Measurements from ENCODE around the gene PDSS2.
"Not testable (repeated sequence)": the region's sequence is repeated elsewhere in the genome, so short reads cannot be mapped to it uniquely, and the experiment has no call there.

The PDSS2 gene

DNA sequence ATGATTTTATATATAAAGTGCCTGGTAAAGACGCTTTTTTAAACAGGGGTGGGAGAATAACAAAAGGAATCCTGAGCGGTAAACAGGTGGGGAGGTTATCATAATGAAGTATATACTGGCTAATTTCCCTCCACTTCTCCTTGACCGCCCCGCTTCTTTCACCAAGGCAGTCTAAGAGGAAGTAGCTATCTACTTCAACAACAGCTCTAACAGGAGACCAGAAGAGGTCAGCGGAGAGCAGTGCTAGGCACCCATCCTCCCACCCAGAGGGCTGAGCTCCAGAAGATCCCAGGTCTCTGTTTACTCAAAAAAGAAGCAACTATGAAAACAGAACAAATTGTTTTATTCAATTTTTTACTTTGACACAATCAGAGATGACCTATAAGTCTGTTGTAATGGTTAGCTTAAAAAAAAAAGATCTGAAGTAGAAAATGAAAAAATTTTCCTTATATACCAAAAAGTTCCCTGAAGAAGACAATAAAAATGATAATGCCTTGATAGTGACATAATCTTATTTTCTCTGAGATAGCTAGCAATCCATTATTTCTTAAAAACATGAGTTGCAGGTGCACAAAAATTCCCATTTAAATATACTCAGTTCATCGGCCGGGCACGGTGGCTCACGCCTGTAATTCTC lies 141.1 kb downstream of the PDSS2 start:
- TF ChIP-seq, protein P1, sequence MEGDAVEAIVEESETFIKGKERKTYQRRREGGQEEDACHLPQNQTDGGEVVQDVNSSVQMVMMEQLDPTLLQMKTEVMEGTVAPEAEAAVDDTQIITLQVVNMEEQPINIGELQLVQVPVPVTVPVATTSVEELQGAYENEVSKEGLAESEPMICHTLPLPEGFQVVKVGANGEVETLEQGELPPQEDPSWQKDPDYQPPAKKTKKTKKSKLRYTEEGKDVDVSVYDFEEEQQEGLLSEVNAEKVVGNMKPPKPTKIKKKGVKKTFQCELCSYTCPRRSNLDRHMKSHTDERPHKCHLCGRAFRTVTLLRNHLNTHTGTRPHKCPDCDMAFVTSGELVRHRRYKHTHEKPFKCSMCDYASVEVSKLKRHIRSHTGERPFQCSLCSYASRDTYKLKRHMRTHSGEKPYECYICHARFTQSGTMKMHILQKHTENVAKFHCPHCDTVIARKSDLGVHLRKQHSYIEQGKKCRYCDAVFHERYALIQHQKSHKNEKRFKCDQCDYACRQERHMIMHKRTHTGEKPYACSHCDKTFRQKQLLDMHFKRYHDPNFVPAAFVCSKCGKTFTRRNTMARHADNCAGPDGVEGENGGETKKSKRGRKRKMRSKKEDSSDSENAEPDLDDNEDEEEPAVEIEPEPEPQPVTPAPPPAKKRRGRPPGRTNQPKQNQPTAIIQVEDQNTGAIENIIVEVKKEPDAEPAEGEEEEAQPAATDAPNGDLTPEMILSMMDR (conservative IDR thresholded peaks at IDR 0.05), result peak; percentile 85
- peak overlapping the region; percentile 38; the same call in 1 of the 2 replicates for H3K27ac ChIP-seq

DNA sequence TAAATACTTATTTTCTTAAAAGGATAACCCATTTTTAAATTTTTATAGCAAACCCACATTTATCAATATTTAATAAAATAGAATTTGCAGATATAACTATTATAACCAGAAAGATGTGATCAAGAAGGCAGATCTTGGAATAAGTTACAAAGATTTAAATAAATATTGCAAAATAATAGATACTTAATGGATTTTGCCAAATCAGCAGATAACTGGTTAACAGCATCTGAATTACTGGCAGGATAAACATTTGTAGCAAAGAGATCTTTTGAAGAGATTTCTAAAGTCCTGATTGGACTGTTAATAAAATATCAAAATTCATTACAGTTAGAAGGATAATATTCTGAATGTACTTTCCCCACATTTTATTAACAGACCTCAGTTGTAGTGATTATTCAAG lies 144.2 kb downstream of the PDSS2 start:
- peak overlapping the region; percentile 74 for H3K27ac ChIP-seq
- TF ChIP-seq, protein P1 (conservative IDR thresholded peaks at IDR 0.05), result no peak

DNA sequence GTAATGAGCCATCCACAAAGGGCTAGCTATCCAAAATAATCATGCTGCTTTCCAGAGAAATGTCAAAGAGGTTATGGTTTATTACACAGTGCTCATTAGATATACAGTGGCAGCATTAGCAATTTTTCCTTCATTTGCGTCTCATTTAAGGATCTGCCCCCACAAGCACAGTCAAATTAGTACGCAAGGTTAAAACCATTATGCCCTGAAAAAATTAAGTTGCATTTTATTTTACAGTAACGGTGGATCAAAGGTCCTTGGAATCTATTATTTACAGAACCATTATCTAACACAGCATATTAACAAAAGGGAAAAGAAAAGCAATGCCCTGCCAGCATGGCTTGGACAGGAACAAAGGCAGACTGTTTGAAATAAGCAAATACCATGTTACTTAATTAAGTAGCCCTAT lies 144.8 kb downstream of the PDSS2 start:
- TF ChIP-seq, protein P1 (conservative IDR thresholded peaks at IDR 0.05), result no peak
- peak overlapping the region; percentile 74 for H3K27ac ChIP-seq

DNA sequence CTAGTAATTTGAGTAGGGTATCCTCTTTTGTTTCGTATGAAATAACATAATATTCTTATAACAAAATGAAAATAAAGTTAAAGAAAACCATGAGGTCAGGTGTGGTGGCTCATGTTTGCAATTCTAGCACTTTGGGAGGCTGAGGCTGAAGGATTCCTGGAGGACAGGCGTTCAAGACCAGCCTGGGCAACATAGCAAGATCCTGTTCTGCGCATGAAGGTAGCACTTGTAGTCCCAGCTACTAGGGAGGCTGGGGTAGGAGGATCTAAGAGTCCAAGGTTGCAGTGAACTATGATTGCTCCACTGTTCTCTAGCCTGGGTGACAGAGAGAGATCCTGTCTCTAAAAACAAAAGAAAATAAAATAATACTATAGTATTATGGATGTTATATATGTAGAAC lies 145.6 kb downstream of the PDSS2 start:
- H3K27ac ChIP-seq, result peak overlapping the region; percentile 74
- TF ChIP-seq, protein P1 (conservative IDR thresholded peaks at IDR 0.05), result no peak

DNA sequence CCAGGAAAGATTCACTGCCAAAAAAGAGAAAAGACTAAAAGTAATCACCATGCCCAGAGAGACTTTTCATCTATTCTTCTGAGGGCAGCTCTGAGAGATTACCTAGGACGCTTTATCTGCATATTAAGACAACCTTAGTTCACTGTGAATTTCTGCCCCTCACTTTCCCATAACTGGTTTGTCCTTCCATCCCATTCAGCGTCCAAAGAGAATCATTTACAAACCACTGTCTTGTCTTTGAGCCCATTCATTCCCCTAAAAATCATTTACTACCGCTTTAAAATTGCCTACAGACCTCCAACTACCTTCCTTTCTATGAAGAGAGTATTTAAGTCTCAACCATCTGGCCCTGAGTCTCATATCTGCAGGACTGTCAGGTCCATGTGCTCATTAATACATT lies 149.0 kb downstream of the PDSS2 start:
- TF ChIP-seq, protein P1 (conservative IDR thresholded peaks at IDR 0.05), result no peak

DNA sequence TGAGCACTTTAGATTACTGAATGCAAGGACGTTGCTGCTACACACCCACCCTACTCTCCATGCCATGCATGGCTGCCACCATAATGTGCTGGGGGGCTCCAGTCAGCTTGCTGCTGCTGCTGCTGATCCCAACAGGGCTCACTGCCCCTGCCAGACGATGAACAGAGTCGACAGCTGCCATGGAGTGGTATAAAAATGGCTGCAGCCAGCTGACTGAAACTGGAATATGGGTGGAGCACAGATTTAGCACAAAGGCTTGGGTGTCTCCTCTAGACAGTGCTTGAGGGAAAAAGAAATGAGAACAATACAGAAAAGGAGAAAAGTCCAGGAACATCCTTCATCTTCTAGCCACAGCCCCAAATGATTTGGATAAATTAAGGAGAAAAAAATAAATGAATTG lies 150.7 kb downstream of the PDSS2 start:
- TF ChIP-seq, protein P1 (conservative IDR thresholded peaks at IDR 0.05), result no peak
- H3K27ac ChIP-seq, result no peak overlapping the region

More for the DNA sequence above, 149.0 kb downstream of the PDSS2 start:
- H3K27ac ChIP-seq, result no peak overlapping the region

DNA sequence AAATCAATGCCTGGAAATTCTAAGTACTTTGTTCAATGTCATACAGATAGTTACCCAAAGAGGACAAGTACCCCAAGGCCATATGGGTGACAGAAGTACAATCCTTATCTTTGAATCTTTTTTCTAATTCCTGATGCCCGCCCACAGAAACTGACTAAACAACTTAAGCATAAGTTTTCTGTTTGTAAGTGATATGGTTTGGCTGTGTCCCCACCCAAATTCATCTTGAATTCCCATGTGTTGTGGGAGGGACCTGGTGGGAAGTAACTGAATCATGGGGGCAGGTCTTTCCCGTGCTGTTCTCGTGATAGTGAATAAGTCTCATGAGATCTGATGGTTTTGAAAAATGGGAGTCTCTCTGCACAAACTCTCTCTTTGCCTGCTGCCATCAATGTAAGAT lies 153.4 kb downstream of the PDSS2 start:
- not testable (repeated sequence) for H3K27ac ChIP-seq

DNA sequence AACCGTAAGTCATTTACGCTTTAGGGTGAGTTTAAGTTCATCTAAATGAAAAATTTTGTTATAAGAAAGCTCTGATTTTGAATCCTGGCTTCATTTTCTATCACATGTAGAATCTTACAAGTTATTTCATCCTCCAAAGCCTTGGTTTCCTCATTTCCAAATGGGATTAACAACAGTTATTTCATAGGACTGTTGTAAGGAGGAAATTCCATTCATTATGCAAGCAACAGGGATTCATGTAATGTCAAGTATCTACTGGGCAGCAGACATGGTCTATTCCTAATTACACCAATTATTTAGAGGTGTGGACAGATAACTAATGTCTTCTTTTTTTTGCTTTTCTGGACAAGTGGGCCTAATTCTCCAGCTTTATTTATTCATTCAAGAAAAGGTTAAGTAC lies 154.0 kb downstream of the PDSS2 start:
- no peak overlapping the region for H3K27ac ChIP-seq
- TF ChIP-seq, protein P1 (conservative IDR thresholded peaks at IDR 0.05), result no peak

Data from VCaP (cell line).